NT2/D1 (cell line): ENCODE data around the gene CCDC146.

Experiments used
- SUZ12 ChIP-seq: IDR thresholded peaks from 2 replicates; pipeline ENCODE4 v1.6.1; 2011; ENCODE audit not compliant: insufficient read length, insufficient read depth; ENCODE audit errors: extremely low read depth
- ZNF274 ChIP-seq: IDR thresholded peaks from 2 replicates; pipeline ENCODE4 v1.6.1; 2011; ENCODE audit warnings: mild to moderate bottlenecking, low read depth, low read length

- no peak for TF ChIP-seq ZNF274
- no peak for TF ChIP-seq SUZ12
Measured at GRCh38 chr7:77182261-77182660, 59.8 kb downstream of the CCDC146 start.
